ENCODE data around the gene MPPED1.

Gene MPPED1

DNA sequence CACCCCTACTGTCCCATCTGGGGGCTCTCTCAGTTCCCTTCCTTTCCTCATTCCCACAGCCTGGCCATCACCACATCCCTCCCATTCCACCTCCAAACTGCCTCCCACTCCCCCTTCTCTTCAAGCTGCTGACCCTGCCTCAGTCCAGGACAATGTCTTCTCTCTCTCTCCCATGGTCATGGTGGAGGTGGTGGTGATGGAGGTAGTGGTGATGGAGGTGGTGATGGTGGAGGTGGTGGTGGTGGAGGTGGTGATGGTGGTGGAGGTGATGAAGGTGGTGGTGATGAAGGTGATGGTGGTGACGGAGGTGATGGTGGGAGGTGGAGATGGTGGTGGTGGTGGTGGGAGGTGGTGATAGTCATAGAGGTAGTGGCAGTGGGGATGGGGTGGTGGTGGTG is 87.0 kb downstream of the MPPED1 start:
- no peak for DNase-seq (ENCODE audit: low read depth)

DNA sequence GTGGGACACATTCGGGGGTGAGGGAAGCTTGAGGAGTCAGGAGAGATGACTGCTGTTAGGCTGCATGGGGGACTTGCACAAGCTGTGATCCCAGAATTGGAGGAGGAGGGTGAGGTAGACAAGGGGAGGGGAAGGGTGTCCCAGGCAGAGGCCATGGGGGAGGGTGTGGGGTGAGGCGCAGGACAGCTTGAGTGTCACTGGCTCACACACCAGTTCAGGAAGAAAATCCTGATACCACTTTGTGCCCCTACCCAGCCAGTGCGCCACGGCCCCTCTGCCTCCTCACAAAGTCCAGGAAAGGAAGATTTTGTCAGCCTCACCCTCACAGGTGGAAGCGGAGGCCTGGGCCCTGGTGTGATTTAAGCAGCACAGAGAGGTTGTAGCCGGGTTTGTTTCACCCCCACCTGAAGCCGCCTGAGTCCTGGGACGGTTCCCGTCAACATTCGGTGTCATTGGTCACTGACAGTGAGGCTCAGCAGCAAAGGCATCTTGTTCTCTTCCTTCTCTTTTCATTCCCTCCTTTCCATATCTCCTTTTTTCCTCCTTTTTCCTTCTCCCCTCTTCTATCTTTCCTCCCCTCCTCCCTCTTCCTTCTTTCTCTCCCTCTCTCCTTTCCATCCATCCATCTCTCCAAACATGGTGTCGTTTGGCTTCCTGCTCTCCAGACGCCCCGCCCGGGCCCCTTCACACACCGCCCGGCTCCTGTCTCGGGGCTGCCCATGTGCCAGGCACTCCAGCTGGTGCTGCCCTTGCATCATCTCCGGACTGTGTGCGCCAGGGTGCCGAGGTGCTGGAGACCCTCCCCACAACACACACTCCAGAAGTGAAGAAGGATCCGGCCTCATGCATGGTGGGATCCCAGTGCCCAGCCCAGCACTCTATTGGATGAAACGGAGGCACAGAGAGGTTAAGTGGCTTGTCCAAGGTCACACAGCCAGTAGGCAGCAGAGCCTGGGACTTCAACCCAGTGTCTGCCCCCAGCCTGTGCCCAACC is 89.3 kb downstream of the MPPED1 start:
- DNase-seq (ENCODE audit: low read depth): no peak

DNA sequence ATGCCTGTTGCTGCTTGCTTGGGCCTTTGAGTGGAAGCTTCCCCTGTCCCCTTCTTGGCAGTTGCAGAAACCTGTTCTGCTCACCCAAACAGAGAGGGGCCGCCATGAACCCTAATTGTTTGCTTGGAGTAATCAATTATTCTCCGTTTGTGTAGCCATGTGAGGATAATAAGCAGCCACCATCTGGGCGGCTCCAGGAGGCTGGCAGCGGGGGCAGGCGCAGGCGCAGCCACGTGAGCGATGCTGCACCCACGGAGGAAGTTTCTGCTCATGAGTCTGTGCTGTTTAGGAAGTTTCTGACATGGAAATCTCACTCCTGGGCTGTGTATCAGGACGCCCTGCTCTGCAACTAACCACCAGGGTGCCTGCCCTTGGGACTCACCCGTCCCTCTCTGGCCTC is 90.1 kb downstream of the MPPED1 start:
- DNase-seq (ENCODE audit: low read depth): no peak

DNA sequence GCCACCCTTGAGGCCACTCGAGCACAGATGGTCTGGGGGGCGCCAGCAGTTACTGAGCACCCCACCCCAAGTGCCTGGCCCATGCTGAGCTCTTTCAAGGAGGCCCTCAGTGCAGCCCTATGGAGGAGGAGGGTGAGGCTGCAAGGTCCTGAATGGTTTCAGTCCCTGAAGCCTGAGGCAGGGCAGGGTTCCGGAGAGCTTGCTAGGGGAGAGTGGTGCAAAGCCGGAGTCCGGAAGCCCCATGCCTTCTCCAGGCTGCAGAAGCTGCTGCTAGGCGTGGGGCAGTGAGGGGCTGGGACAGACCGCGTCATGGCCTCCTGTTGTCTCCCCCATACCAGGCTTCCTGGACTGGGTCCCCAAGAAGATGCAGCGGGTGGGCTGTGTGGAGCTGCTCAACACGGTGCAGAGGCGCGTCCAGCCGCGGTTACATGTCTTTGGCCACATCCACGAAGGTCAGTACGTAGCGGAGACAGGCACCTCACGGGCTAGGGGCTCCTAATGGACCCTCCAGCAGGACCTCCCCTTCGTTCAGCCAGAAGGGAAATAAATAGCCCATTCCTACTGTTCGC is 90.6 kb downstream of the MPPED1 start:
- DNase-seq (ENCODE audit: low read depth): no peak

DNA sequence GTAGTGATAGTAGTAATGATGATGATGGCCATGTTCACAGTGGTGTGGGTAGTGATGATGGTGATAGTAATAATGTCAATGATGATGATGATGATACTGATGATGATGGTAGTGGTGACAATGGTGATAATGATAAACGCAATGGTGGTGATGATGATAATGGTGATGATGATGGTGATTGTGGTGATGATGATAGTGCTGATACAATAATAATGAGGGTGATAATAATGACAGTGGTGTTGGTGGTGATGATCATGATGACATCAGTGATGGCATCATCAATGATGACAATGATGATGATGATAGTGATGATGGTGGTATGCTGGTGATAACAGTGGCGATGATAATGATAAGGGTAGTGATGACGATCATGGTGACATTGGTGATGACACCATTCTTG is 92.3 kb downstream of the MPPED1 start:
- DNase-seq (ENCODE audit: low read depth): no peak

DNA sequence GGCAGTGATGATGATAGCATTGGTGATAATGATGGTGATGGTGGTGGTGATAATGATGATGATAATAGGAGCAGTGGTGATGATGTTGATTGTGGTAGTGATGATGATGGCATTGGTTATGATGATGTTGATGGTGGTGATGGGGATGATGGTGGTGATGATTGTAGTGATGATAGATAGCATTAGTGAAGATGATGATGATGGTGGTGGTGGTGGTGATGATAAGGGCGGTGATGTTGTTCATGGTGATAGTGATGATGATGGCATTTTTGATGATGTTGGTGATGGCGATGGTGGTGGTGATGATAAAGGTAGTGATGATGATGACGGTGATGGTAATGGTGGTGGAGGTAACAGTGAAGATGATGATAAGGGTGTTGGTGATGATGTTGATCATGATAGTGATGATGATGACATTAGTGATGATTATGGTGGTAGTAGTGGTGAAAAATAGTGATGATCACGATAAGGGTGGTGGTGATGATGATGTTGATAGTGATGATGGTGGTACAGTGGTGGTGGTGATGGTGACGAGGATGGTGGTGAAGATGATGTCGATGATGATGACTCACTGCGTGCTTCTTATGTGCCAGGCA is 93.0 kb downstream of the MPPED1 start:
- no peak for DNase-seq (ENCODE audit: low read depth)

DNA sequence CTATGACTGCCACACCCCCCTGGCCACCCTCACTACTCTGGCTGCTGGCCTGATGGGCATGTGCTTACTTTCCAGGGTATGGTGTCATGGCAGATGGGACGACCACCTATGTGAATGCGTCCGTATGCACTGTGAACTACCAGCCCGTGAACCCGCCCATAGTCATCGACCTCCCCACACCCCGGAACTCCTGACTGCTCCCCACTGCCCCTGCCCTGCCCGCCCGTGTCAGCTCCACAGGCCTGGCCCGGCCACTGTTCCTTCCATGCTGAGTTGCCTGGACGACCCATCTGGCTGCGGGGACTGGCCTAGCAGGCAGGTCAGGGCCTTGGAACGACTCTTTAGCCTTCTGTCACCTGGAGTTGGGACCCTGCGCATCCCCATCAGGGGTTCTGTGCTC is 93.6 kb downstream of the MPPED1 start:
- no peak for DNase-seq (ENCODE audit: low read depth)

DNA sequence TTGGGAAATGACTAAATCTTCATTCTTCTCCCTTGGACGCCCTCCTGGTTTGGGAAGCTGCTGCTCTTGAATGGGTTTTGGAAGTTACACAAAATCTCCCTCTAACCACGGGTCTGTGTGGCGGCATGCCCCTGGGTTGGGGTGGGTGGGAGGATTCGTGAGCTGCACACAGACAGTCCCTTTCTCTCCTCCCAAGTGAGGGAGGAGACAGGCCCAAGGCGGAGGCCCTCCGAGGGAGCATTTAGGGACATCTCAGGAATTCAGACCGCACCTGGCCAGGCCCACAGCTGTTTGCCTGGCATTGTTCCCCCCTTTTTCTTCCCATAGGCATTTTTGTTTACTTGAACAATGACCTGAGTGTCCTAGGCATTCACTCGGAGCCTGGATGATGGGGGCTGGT is 94.1 kb downstream of the MPPED1 start:
- DNase-seq (ENCODE audit: low read depth): no peak

DNA sequence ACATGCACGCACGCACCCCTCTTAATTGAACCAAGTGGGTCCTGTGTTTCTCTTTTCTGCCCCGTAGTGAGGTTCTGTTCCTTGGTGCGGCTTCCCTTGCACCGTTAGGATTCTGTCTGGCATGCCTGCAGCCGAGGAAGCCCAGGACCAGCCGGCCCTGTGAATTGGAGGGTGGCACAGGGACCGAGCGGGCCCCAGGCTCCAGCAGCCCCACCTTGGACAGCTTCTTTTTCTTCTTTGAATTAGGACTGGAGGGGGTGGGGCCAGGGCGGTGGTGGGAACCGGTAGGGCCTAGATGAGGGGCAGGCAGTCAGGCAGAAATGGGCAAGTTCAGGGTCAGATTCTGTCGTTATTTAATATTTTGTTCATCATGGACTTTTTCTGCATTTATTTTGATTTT is 94.7 kb downstream of the MPPED1 start:
- no peak for DNase-seq (ENCODE audit: low read depth)

DNA sequence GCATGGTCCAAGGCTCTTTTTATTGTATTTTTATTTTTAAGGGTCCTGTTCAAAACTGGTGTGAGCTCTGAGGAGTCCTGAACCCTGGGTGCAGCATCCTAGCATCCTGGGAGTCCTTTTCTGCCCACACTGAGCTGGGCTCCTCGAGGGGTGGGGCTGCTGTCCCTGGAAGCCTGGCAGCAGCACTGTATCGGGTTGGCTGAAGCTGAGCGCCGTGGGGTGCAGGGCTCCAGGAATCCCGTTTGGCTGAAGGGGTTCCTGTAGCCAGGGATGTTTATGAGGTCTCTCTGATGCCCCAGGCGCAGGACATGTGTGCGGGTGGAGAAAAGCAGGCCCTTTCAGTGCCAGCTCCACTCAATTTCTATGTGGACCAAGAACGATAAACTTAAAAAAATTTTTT is 95.4 kb downstream of the MPPED1 start:
- DNase-seq (ENCODE audit: low read depth): no peak

DNA sequence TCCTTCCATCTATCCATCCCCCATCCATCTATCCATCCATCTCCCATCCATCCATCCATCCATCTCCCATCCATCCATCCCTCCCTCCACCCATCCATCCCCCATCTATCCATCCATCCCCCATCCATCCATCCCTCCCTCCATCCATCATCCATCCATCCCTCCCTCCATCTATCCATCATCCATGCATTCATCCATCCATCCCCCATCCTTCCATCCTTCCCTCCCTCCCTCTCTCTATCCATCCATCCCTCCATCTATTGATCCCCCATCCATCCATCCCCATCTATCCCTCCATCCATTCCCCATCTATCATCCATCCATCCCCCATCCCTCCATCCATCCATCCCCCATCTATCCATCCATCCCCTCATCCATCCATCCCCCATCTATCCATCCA is 96.7 kb downstream of the MPPED1 start:
- DNase-seq (ENCODE audit: low read depth): no peak

DNA sequence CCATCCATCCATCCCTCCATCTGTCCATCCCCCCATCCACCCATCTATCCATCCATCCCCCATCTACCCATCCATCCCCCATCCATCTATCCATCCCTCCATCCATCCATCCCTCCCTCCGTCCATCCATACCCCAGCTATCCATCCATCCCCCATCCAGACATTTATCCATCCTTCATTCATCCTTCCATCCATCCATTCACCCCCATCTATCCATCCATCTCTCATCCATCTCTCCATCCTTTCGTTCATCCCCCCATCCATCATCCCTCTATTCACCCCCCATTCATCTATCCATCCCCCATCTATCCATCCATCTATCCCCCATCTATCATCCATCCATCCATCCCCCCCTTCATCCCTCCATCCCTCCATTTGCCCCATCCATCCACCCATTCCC is 97.5 kb downstream of the MPPED1 start:
- no peak for DNase-seq (ENCODE audit: low read depth)

DNA sequence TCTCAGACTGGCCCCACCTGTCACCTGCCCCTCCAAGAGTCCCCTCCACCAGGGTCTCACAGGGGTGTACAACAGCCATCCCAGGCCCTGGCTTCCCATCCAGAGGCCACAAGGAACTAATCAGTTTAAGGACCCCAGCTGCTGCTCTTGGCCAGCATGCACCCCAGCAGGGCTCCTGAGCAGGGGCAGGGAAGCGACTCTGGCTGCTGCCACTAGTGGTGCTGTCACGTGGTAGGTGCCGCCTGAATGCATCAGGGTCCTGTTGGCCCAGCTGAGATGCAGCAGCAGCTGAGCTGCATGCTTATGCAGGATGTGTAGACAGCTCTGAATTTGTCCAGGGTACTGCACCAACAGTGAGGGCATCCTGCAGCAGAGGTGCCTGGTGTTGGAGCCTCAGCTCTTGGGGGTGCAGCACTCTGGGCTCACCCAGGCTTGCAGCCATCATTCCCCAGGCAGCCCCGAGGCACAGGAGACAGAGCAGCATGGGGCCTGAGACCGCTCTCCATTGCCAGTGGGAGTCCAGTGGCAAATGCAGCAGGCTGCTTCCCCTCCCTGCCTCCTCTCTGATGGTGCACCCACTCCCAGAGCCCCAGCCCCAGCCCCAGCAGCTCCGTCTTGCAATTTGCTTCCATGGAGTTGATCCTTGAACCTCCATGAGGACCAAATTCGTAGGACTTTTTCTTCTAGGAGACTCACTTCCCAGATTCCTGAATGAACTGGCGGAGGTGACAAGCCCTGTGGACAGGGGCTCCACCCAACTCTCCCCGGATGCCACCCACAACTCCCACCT is 98.7 kb downstream of the MPPED1 start:
- no peak for DNase-seq (ENCODE audit: low read depth)

DNA sequence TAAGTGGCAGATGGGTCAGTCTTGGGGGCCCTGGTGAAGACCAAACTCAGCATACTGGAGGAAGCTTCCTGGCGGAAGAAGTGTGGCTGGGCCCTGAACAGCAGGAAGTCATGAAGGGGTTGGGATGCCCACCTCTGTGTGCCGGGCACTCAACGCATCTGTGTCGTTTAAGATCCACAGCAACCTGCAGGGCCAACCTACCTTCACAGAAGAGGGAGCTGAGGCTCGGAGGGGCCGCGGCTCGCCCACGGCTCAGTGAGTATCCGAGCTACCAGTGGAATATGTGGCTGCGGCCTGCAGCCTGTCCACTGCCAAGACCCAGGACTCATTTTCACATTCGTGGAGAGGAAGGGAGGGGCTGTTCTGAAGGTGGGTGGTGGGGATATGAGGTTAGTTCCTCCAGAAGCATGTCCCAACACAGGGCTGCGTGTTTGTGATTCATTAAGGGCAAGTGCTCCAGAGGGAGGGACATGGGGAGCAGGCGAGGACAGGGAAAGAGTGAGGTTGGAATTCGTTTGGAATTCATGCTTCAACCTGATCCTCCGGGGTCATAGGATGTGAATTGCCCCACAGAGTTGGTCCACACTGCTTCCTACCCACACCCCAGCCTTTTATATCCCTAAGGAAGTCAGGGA is 99.6 kb downstream of the MPPED1 start:
- no peak for DNase-seq (ENCODE audit: low read depth)

DNA sequence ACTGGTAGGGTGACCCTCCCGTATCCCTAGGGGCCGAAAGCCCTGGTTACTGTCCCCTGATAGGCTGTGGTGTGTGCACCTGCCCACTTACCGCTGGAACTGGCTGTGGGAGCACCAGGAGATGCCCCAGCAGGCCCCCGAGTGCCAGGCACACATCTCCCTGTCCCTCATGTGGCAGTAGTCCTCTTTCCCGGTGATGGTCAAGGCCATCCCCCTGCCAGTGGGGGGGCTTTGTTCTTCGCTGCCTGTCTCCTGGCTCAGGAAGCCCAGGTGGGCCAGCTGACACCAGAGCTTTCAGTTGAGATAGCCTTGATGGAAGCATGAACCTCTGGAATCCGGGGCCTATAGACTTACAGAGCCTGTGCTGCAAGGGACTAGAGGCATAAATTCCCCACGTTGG is 100.5 kb downstream of the MPPED1 start:
- no peak for DNase-seq (ENCODE audit: low read depth)

DNA sequence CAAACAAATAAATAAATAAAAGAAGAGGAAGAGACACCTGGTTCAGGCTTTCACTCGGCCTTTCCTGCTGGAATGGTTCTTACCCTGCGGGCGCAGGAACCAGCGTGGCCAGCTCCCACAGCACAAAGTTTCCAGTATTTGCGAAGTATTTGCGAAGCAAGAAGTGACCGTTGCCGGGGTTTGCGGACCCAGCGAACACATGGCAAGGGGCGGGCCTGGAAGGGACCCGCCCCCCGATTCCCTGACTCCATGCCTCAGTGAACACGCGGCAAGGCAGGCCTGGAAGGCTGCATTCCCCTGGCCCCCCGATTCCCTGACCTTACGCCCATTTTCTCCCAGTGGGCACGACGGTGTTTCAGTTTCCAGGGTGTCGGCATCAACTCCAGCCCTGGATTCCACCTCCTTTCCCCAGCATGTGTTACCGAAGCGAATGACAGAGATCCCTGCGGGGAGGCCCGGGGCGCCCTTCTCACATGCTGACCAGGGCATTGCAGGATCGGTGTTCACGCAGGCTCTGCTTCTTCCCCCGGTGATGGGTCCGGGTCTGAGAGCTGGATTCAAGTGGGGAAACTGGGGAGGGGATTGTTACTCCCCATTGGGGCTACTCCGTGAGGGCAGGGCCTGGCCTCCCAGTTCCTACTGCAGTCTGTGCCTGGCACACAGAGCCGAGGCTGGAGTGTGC is 102.8 kb downstream of the MPPED1 start:
- DNase-seq (ENCODE audit: low read depth): no peak

DNA sequence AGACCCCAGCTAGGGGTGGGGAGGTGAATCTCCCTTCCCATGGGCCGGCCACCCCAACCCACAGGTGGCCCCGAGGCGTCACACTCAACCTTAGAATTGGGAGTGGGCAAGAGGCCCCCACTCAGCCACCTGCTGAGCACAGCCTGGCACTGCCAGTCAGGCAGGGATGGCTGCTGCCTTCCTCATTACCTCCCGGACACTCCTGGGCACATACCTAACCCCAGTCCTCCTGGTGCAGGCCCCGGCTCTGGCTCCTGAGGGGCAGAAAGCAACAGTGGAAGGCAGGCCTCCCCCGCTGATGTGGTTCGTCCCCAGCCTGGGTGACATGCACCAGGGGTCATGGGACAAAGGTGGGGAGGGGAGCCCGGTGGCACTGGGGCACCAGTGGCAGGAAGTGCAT is 103.6 kb downstream of the MPPED1 start:
- no peak for DNase-seq (ENCODE audit: low read depth)

DNA sequence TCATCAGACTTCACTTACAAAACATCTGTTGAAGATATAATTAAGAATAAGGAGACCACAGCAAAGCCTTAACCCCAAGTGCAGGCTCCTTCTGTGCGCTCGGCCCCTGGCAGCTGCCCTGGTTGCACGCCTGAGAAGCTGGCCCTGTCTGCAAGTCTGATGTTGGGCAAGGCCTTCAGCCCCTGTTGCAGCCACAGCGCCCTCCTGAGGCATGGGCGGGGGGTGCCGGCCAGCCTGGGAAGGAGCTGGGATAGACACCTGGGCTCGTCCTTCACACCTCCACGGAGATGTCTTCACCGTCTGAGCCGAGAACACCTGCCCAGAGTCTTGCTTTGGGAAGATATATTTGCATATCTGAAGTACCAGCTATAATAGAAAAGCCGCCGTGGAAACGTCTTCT is 104.1 kb downstream of the MPPED1 start:
- DNase-seq (ENCODE audit: low read depth): no peak

DNA sequence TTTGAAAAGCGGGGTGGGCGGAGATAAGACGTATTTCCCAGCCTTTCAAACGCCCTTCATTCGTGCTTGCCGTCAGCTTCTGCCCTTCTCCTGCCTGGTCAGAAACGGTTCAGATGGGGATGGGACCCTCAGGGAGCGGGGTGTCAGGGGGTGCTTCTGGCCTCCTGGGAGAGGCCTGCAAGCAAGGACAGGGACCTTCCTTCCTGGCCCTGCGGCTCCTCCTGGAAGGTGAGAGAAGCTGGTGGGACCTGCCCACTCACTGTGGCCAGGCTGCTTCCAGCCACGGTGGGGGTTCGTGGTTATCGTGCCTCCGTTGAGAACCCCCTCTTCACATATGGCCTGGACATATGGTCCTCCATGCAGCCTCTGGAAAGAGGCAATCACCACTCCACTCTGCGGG is 104.6 kb downstream of the MPPED1 start:
- DNase-seq (ENCODE audit: low read depth): no peak

DNA sequence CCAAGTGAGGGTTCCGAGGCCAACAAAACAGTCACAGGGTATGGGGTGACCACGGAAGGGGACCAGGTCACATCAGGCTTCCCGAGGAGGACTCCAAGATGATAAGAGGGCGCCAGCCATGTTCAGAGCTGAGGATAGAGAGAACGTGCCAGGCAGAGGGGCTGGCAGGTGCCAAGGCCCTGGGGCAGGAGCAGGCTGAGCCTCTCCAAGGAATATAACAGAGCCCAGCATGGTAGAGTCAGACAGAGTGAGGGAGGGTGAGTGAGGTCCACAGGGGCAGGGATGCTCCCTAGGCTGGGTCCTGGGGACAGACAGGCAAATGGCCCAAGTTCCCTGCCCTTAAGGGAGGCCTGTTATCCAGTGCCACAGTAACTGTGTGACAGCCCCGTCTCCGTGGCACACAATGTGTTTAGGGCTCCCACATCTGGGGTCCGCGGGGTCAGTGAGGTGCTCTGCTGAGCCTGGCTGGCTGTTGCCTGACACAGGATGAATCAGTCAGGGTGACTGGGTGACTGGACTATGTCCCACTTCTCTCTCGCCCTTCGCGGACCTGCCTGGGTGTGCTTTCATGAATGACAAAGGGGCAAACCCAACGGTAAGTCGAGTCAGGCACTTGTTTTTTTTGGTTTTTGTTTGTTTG is 105.3 kb downstream of the MPPED1 start:
- no peak for DNase-seq (ENCODE audit: low read depth)

DNA sequence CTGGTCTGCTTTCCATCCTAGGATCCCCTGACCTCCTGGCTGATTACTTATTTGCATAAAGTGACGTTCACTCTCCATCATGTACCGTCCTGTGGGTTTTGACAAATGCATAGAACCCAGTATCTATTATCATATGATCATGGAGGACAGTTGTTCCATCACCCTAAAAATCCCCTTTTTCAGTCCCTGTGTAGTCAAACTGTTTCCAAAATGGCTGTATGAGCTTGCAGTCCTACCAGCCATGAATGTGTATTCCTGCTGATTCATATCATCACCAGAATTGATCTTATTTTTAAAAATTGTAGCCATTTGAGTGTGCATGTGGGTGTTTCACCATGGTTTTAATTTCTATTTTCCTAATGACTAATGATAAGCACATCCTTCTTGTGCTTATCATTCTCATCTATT is 108.8 kb downstream of the MPPED1 start:
- peak; percentile 6 for DNase-seq (ENCODE audit: low read depth)

Data from stromal cell of bone marrow (primary cell).